Measurements from ENCODE around the gene PLAU.

DNA sequence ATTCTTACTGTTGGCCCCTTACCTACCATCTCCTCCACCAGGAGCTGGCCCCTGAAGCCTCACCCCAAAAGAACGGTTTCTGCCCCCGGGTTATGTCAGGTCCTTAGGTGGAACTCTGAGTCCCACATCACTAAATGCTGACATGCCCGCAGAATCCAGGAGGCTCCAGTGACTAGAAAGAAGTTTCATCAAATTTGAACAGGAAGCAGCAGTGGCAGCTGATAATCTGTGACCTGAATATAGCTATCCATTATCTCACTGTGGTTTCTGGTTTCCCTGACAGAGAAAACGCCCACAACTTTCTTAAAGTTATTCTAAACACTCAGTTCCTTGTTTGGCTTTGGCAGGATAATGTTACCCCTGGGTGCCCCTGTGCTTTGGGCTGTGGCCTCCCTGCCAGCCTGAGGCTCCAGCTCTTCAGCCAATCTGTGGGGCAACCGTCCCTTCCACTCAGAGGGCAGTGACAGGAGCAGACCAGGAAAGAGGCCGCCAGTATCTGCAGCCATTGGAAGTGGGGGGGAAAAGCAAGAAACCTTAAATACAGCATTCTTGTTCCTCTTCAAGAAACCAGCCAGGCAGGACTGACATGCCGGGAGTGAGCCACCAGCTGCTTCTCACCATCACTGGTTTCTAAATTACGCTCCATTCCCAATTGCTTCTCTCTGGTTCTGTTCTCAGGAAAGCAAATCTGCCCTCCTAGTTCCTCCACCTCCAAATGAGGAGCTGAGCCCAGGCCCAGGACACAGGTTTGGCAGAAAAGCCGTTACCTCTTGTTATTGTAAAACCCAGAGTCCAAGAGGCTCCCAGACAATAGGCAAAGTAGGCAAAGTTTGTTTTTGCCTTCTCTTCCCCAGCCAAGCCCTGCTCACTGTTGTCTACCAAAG, 45.8 kb downstream of the PLAU start:
- no peak for TF ChIP-seq POLR2A (IDR thresholded peaks at IDR 0.05; ENCODE audit: extremely low read depth, insufficient read length)
- TF ChIP-seq, protein P1, sequence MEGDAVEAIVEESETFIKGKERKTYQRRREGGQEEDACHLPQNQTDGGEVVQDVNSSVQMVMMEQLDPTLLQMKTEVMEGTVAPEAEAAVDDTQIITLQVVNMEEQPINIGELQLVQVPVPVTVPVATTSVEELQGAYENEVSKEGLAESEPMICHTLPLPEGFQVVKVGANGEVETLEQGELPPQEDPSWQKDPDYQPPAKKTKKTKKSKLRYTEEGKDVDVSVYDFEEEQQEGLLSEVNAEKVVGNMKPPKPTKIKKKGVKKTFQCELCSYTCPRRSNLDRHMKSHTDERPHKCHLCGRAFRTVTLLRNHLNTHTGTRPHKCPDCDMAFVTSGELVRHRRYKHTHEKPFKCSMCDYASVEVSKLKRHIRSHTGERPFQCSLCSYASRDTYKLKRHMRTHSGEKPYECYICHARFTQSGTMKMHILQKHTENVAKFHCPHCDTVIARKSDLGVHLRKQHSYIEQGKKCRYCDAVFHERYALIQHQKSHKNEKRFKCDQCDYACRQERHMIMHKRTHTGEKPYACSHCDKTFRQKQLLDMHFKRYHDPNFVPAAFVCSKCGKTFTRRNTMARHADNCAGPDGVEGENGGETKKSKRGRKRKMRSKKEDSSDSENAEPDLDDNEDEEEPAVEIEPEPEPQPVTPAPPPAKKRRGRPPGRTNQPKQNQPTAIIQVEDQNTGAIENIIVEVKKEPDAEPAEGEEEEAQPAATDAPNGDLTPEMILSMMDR (IDR thresholded peaks at IDR 0.05; ENCODE audit: low read depth, low read length) = no peak

Measured in NB4 (cell line).